K562 (cell line): ENCODE measurements around the gene BGLAP. TPM values are rescaled to one million over a fixed set of nuclear protein-coding genes. Genes with fewer than 3 reads are reported as not detected.

ENCODE experiments used
- BRD9 ChIP-seq: fragments of 450-650 bp; IDR thresholded peaks from 2 replicates; pipeline ENCODE4 v1.6.1; 2018; ENCODE audit warnings: low read depth; ENCODE audit not compliant: partially characterized antibody
- FOXJ2 ChIP-seq: fragments of 200-800 bp; sonication (Bioruptor generic); IDR thresholded peaks from 2 replicates; pipeline ENCODE4 v1.6.1; 2016; ENCODE audit warnings: missing genetic modification characterization, missing compliant biosample characterization
- ID3 ChIP-seq, 2 experiments: fragments of 250-450 bp in 1 of 2; fragments of 450-650 bp in 1 of 2; sonication (Bioruptor Pico) in 1 of 2; IDR thresholded peaks; 2 replicates each; pipeline versions ENCODE4 v1.6.1 to v1.8.0; 2016 to 2021; ENCODE audit warnings: mild to moderate bottlenecking in 2 of 2, moderate library complexity in 2 of 2, missing compliant biosample characterization in 1 of 2, missing genetic modification characterization in 1 of 2
- KDM5B ChIP-seq: fragments of 200-600 bp; sonication (generic); IDR thresholded peaks from 2 replicates; pipeline ENCODE4 v1.6.1; 2012; ENCODE audit warnings: low read depth, mild to moderate bottlenecking, moderate library complexity, low read length, control low read depth, inconsistent platforms; ENCODE audit not compliant: insufficient replicate concordance
- NFE2L1 ChIP-seq: fragments of 450-650 bp; IDR thresholded peaks from 2 replicates; pipeline ENCODE4 v1.6.1; 2016; ENCODE audit warnings: missing genetic modification characterization, low read depth, mild to moderate bottlenecking, missing compliant biosample characterization, moderate library complexity, borderline replicate concordance
- POLR2AphosphoS2 ChIP-seq: IDR thresholded peaks from 2 replicates; pipeline ENCODE4 v1.6.1; 2012; ENCODE audit warnings: low read length, improper control_type of control experiment
- RERE ChIP-seq: sonication (generic); formaldehyde crosslinking; IDR thresholded peaks from 2 replicates; pipeline ENCODE4 v1.8.0; 2023; ENCODE audit warnings: missing genetic modification reagents, mild to moderate bottlenecking, borderline replicate concordance
- RUNX1 ChIP-seq: sonication (generic); IDR thresholded peaks from 2 replicates; pipeline ENCODE4 v1.6.1; 2016; ENCODE audit warnings: antibody characterized with exemption, low read depth
- SP2 ChIP-seq: IDR thresholded peaks from 2 replicates; pipeline ENCODE4 v1.6.1; 2011; ENCODE audit warnings: mild to moderate bottlenecking, low read depth, low read length, moderate library complexity; ENCODE audit not compliant: poor library complexity, severe bottlenecking; ENCODE audit errors: extremely low read depth
- SRSF3 ChIP-seq: fragments of 200-400 bp; formaldehyde crosslinking; IDR thresholded peaks from 2 replicates; pipeline ENCODE4 v1.6.1; 2016; ENCODE audit warnings: mild to moderate bottlenecking, low read length, moderate library complexity; ENCODE audit not compliant: insufficient read depth
- STAT5A ChIP-seq: IDR thresholded peaks from 2 replicates; pipeline ENCODE4 v1.6.1; 2012; ENCODE audit warnings: low read length, inconsistent platforms, borderline replicate concordance
- TAF7 ChIP-seq: fragments of 450-650 bp; IDR thresholded peaks from 2 replicates; pipeline ENCODE4 v1.6.1; 2016; ENCODE audit warnings: missing genetic modification characterization, missing compliant biosample characterization
- ZNF561 ChIP-seq: fragments of 450-650 bp; formaldehyde crosslinking; conservative IDR thresholded peaks from 2 replicates; pipeline ENCODE4 v1.4.0; 2020; ENCODE audit warnings: mild to moderate bottlenecking, moderate library complexity
- ZNF589 ChIP-seq: fragments of 200-800 bp; sonication (Bioruptor generic); IDR thresholded peaks from 2 replicates; pipeline ENCODE4 v1.6.1; 2016; ENCODE audit warnings: low read depth, missing genetic modification characterization, missing compliant biosample characterization
- ZNF699 ChIP-seq: fragments of 250-450 bp; sonication (Bioruptor Pico); IDR thresholded peaks from 2 replicates; pipeline ENCODE4 v1.8.0; 2021; ENCODE audit warnings: mild to moderate bottlenecking, moderate library complexity; ENCODE audit not compliant: insufficient replicate concordance
- polyA plus RNA-seq, 8 experiments: library from polyadenylated mRNA; depleted of rRNA in 4 of 8; stranded (reverse) in 5 of 8; unstranded in 3 of 8; fragments of >200 nt; fragmentation: Nextera tagmentation in 2 of 8; fragmentation: Illumina TruSeq in 1 of 8; extraction: Ambion mirVana in 2 of 8; extraction: Trizol in 1 of 8; gene quantifications; 2 replicates each; pipeline versions ENCODE4 v1.2.1 to v1.2.3, GENCODE V29; 2011 to 2014; ENCODE audit warnings: inconsistent platforms in 1 of 8, missing spikeins in 1 of 8
- total RNA-seq, 7 experiments: library from RNA; depleted of rRNA in 6 of 7; stranded (reverse); fragments of >200 nt in 6 of 7; fragmentation: Illumina TruSeq in 2 of 7; extraction: Trizol in 2 of 7; gene quantifications; 2 replicates each; pipeline versions ENCODE4 v1.2.1 to v1.2.3, GENCODE V29; 2011 to 2021; ENCODE audit warnings: low replicate concordance in 1 of 7
- TF ChIP-seq, protein P1 (sequence below): sonication (generic); formaldehyde crosslinking; IDR thresholded peaks from 2 replicates; pipeline ENCODE4 v1.8.0; 2022; ENCODE audit warnings: mild to moderate bottlenecking, missing genetic modification reagents
- TF ChIP-seq, protein P2 (sequence below): fragments of 250-450 bp; sonication (Bioruptor Pico); IDR thresholded peaks from 2 replicates; pipeline ENCODE4 v1.4.0; 2020; ENCODE audit warnings: borderline replicate concordance

Gene BGLAP
- total and polyA plus RNA-seq, 9 of the 15 experiments (the other 6 are each of a cell fraction or from before 2014, with no cell fraction given), result 0.15 to 1.4 (median 0.28) TPM; not detected in 3

GRCh38 chr1:156214024-156214748 is 27.8 kb upstream of the BGLAP start (continued):
- TF ChIP-seq, protein P1, sequence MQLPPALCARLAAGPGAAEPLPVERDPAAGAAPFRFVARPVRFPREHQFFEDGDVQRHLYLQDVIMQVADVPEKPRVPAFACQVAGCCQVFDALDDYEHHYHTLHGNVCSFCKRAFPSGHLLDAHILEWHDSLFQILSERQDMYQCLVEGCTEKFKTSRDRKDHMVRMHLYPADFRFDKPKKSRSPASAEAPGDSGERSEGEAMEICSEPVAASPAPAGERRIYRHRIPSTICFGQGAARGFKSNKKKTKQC (CRISPR knock-in tag), result no peak
- TF ChIP-seq ZNF561 (CRISPR knock-in tag) (no peak), FOXJ2 (tag) (0 out of 2 replicates have a peak, but pooled peaks have one; percentile 18), RUNX1 (no peak), KDM5B (no peak), POLR2AphosphoS2 (no peak), SRSF3 (no peak), TAF7 (tag) (no peak), SP2 (no peak), STAT5A (no peak), ZNF699 (CRISPR knock-in tag) (no peak), NFE2L1 (tag) (peak; percentile 88), BRD9 (no peak), ZNF589 (CRISPR knock-in tag) (no peak), RERE (CRISPR knock-in tag) (no peak), ID3 (CRISPR knock-in tag; IDR thresholded peaks at IDR 0.05) (no peak), ID3 (tag; IDR thresholded peaks at IDR 0.05) (no peak)
- TF ChIP-seq, protein P2, sequence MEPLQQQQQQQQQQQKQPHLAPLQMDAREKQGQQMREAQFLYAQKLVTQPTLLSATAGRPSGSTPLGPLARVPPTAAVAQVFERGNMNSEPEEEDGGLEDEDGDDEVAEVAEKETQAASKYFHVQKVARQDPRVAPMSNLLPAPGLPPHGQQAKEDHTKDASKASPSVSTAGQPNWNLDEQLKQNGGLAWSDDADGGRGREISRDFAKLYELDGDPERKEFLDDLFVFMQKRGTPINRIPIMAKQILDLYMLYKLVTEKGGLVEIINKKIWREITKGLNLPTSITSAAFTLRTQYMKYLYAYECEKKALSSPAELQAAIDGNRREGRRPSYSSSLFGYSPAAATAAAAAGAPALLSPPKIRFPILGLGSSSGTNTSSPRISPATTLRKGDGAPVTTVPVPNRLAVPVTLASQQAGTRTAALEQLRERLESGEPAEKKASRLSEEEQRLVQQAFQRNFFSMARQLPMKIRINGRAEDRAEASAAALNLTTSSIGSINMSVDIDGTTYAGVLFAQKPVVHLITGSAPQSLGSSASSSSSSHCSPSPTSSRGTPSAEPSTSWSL (CRISPR knock-in tag), result no peak
